Mammary epithelial cell (primary cell): Measurements from ENCODE around the gene MACIR.

Experiments
- CTCF ChIP-seq, 2 donors: IDR thresholded peaks in 1 of 2; conservative IDR thresholded peaks in 1 of 2; 2 replicates each; pipeline ENCODE4 v1.5.1; 2011 to 2012; ENCODE audit warnings: inconsistent platforms in 2 of 2, low read length in 2 of 2, mild to moderate bottlenecking in 2 of 2, control low read depth in 1 of 2, low read depth in 1 of 2; ENCODE audit not compliant: insufficient read depth in 1 of 2; ENCODE audit errors: extremely low read depth in 1 of 2
- EZH2 ChIP-seq: IDR thresholded peaks from 2 replicates; pipeline ENCODE4 v1.6.1; 2012; ENCODE audit warnings: low read length, inconsistent platforms, borderline replicate concordance

- TF ChIP-seq CTCF (conservative IDR thresholded peaks at IDR 0.05 in 1 of 2, IDR thresholded peaks at IDR 0.05 in 1 of 2; ENCODE audit: extremely low read depth in 1 of 2, insufficient read depth in 1 of 2, low read depth in 1 of 2, low read length in 2 of 2) = no peak
- no peak for TF ChIP-seq EZH2
Observed at GRCh38 chr5:103224894-103225246, 33.7 kb upstream of the MACIR start.
